ENCODE measurements around the gene IP6K2.

- TF ChIP-seq RB1 (IDR thresholded peaks at IDR 0.05; ENCODE audit: borderline replicate concordance) (no peak), EZH2 (IDR thresholded peaks at IDR 0.05; ENCODE audit: borderline replicate concordance, control insufficient read depth, low read depth, low read length) (no peak)
These were observed 45.8 kb upstream of the IP6K2 start for GRCh38 chr3:48762816-48763215.

Data from GM12878 (cell line).